HEK293 (cell line): ENCODE measurements around the gene RINT1.
A peak's percentile ranks its signal among the peaks of the same experiment; 100 is the strongest.

Source experiments
- BCL11B ChIP-seq: fragments of 450-650 bp; formaldehyde crosslinking; IDR thresholded peaks from 2 replicates; pipeline ENCODE4 v1.5.1; 2016; ENCODE audit warnings: low read depth, missing biosample characterization, missing genetic modification characterization
- EGR2 ChIP-seq: fragments of 450-650 bp; formaldehyde crosslinking; IDR thresholded peaks from 2 replicates; pipeline ENCODE4 v1.5.1; 2016; ENCODE audit warnings: low read depth, missing biosample characterization, missing genetic modification characterization
- GLI2 ChIP-seq: fragments of 450-650 bp; formaldehyde crosslinking; IDR thresholded peaks from 2 replicates; pipeline ENCODE4; 2017; ENCODE audit warnings: missing biosample characterization, missing genetic modification characterization, low read depth, borderline replicate concordance
- HOXD13 ChIP-seq: sonication (generic); formaldehyde crosslinking; IDR thresholded peaks from 2 replicates; pipeline ENCODE4 v1.8.0; 2022; ENCODE audit warnings: missing genetic modification reagents, borderline replicate concordance
- IKZF3 ChIP-seq: fragments of 450-650 bp; IDR thresholded peaks from 2 replicates; pipeline ENCODE4 v1.5.0; 2018; ENCODE audit warnings: missing biosample characterization, mild to moderate bottlenecking, missing genetic modification characterization, moderate library complexity
- KLF16 ChIP-seq: fragments of 450-650 bp; formaldehyde crosslinking; IDR thresholded peaks from 2 replicates; pipeline ENCODE4 v1.5.1; 2017; ENCODE audit warnings: missing biosample characterization, missing genetic modification characterization
- KLF17 ChIP-seq: fragments of 450-650 bp; formaldehyde crosslinking; IDR thresholded peaks from 2 replicates; pipeline ENCODE4 v1.5.1; 2016; ENCODE audit warnings: missing biosample characterization, missing genetic modification characterization
- PBX3 ChIP-seq: sonication (generic); formaldehyde crosslinking; IDR thresholded peaks from 2 replicates; pipeline ENCODE4 v1.8.1; 2022; ENCODE audit warnings: mild to moderate bottlenecking, moderate library complexity, missing genetic modification reagents
- PRDM10 ChIP-seq: fragments of 450-650 bp; formaldehyde crosslinking; IDR thresholded peaks from 2 replicates; pipeline ENCODE4 v1.5.1; 2016; ENCODE audit warnings: missing biosample characterization, missing genetic modification characterization
- REPIN1 ChIP-seq: fragments of 450-650 bp; formaldehyde crosslinking; IDR thresholded peaks from 2 replicates; pipeline ENCODE4 v1.5.1; 2017; ENCODE audit warnings: missing biosample characterization, missing genetic modification characterization, low read depth
- SP2 ChIP-seq: fragments of 450-650 bp; formaldehyde crosslinking; IDR thresholded peaks from 2 replicates; pipeline ENCODE4 v1.5.1; 2016; ENCODE audit warnings: missing biosample characterization, missing genetic modification characterization
- WT1 ChIP-seq: fragments of 450-650 bp; formaldehyde crosslinking; IDR thresholded peaks from 2 replicates; pipeline ENCODE4 v1.5.1; 2016; ENCODE audit warnings: missing biosample characterization, missing genetic modification characterization
- ZBTB20 ChIP-seq: fragments of 450-650 bp; formaldehyde crosslinking; IDR thresholded peaks from 2 replicates; pipeline ENCODE4 v1.5.1; 2016; ENCODE audit warnings: missing biosample characterization, missing genetic modification characterization
- ZNF175 ChIP-seq: fragments of 450-650 bp; formaldehyde crosslinking; IDR thresholded peaks from 2 replicates; pipeline ENCODE4 v1.5.1; 2016; ENCODE audit warnings: missing biosample characterization, missing genetic modification characterization
- ZNF19 ChIP-seq: fragments of 450-650 bp; formaldehyde crosslinking; IDR thresholded peaks from 2 replicates; pipeline ENCODE4; 2016; ENCODE audit warnings: missing biosample characterization, missing genetic modification characterization, low read depth
- ZNF214 ChIP-seq: fragments of 450-650 bp; formaldehyde crosslinking; IDR thresholded peaks from 2 replicates; pipeline ENCODE4 v1.5.1; 2017; ENCODE audit warnings: missing biosample characterization, mild to moderate bottlenecking, missing genetic modification characterization, borderline replicate concordance
- ZNF221 ChIP-seq: fragments of 450-650 bp; formaldehyde crosslinking; IDR thresholded peaks from 2 replicates; pipeline ENCODE4 v1.5.1; 2017; ENCODE audit warnings: missing biosample characterization, missing genetic modification characterization, borderline replicate concordance
- ZNF23 ChIP-seq: fragments of 450-650 bp; formaldehyde crosslinking; IDR thresholded peaks from 2 replicates; pipeline ENCODE4 v1.5.1; 2016; ENCODE audit warnings: missing biosample characterization, missing genetic modification characterization, borderline replicate concordance
- ZNF37A ChIP-seq: fragments of 450-650 bp; IDR thresholded peaks from 2 replicates; pipeline ENCODE4 v1.5.1; 2018; ENCODE audit warnings: missing biosample characterization, missing genetic modification characterization
- ZNF513 ChIP-seq: fragments of 450-650 bp; IDR thresholded peaks from 2 replicates; pipeline ENCODE4 v1.5.1; 2018; ENCODE audit warnings: missing biosample characterization, missing genetic modification characterization
- ZSCAN18 ChIP-seq: fragments of 450-650 bp; formaldehyde crosslinking; IDR thresholded peaks from 2 replicates; pipeline ENCODE4 v1.5.1; 2016; ENCODE audit warnings: missing biosample characterization, missing genetic modification characterization
- ZSCAN30 ChIP-seq: fragments of 450-650 bp; IDR thresholded peaks from 2 replicates; pipeline ENCODE4 v1.5.1; 2018; ENCODE audit warnings: missing biosample characterization, mild to moderate bottlenecking, missing genetic modification characterization, moderate library complexity
- TF ChIP-seq, protein P1 (sequence below): fragments of 450-650 bp; formaldehyde crosslinking; IDR thresholded peaks from 2 replicates; pipeline ENCODE4 v1.5.1; 2017; ENCODE audit warnings: missing biosample characterization, missing genetic modification characterization
- TF ChIP-seq, protein P2 (sequence below): fragments of 450-650 bp; IDR thresholded peaks from 2 replicates; pipeline ENCODE4 v1.5.1; 2018; ENCODE audit warnings: missing biosample characterization, mild to moderate bottlenecking, missing genetic modification characterization
- TF ChIP-seq, protein P3 (sequence below): fragments of 450-650 bp; formaldehyde crosslinking; IDR thresholded peaks from 2 replicates; pipeline ENCODE4 v1.5.1; 2016; ENCODE audit warnings: missing biosample characterization, missing genetic modification characterization

RINT1 gene

GRCh38 chr7:105581066-105581811, 49.2 kb downstream of the RINT1 start, which contains the start of gene EFCAB10 (continued):
- TF ChIP-seq, protein P1, sequence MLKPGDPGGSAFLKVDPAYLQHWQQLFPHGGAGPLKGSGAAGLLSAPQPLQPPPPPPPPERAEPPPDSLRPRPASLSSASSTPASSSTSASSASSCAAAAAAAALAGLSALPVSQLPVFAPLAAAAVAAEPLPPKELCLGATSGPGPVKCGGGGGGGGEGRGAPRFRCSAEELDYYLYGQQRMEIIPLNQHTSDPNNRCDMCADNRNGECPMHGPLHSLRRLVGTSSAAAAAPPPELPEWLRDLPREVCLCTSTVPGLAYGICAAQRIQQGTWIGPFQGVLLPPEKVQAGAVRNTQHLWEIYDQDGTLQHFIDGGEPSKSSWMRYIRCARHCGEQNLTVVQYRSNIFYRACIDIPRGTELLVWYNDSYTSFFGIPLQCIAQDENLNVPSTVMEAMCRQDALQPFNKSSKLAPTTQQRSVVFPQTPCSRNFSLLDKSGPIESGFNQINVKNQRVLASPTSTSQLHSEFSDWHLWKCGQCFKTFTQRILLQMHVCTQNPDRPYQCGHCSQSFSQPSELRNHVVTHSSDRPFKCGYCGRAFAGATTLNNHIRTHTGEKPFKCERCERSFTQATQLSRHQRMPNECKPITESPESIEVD, result no peak
- TF ChIP-seq SP2 (tag by site-specific recombination), result no peak; the same call in 1 of the 2 replicates
- no peak for TF ChIP-seq ZNF37A
- no peak for TF ChIP-seq GLI2 (tag by site-specific recombination)
- TF ChIP-seq KLF17 (tag by site-specific recombination), result no peak
- no peak for TF ChIP-seq ZNF19 (tag by site-specific recombination)
- TF ChIP-seq ZSCAN30 (tag by site-specific recombination), result peak; percentile 99
- no peak for TF ChIP-seq ZNF513 (tag by site-specific recombination)
- no peak for TF ChIP-seq ZNF214
- peak; percentile 96 for TF ChIP-seq PRDM10 (tag by site-specific recombination)
- TF ChIP-seq IKZF3, result no peak
- no peak for TF ChIP-seq WT1 (tag by site-specific recombination)
- no peak for TF ChIP-seq HOXD13 (CRISPR knock-in tag)
- TF ChIP-seq, protein P2, sequence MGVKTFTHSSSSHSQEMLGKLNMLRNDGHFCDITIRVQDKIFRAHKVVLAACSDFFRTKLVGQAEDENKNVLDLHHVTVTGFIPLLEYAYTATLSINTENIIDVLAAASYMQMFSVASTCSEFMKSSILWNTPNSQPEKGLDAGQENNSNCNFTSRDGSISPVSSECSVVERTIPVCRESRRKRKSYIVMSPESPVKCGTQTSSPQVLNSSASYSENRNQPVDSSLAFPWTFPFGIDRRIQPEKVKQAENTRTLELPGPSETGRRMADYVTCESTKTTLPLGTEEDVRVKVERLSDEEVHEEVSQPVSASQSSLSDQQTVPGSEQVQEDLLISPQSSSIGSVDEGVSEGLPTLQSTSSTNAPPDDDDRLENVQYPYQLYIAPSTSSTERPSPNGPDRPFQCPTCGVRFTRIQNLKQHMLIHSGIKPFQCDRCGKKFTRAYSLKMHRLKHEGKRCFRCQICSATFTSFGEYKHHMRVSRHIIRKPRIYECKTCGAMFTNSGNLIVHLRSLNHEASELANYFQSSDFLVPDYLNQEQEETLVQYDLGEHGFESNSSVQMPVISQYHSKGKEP (tag by site-specific recombination), result no peak
- TF ChIP-seq BCL11B (tag by site-specific recombination), result no peak
- TF ChIP-seq ZNF175 (tag by site-specific recombination), result no peak
- no peak for TF ChIP-seq REPIN1
- TF ChIP-seq ZNF23 (tag by site-specific recombination), result no peak
- TF ChIP-seq ZSCAN18 (tag by site-specific recombination), result no peak
- no peak for TF ChIP-seq PBX3 (CRISPR knock-in tag)
- peak; percentile 61; the same call in 1 of the 2 replicates for TF ChIP-seq ZBTB20 (tag by site-specific recombination)
- TF ChIP-seq EGR2, result no peak
- TF ChIP-seq, protein P3, sequence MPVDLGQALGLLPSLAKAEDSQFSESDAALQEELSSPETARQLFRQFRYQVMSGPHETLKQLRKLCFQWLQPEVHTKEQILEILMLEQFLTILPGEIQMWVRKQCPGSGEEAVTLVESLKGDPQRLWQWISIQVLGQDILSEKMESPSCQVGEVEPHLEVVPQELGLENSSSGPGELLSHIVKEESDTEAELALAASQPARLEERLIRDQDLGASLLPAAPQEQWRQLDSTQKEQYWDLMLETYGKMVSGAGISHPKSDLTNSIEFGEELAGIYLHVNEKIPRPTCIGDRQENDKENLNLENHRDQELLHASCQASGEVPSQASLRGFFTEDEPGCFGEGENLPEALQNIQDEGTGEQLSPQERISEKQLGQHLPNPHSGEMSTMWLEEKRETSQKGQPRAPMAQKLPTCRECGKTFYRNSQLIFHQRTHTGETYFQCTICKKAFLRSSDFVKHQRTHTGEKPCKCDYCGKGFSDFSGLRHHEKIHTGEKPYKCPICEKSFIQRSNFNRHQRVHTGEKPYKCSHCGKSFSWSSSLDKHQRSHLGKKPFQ (tag by site-specific recombination), result no peak
- peak; percentile 47; the same call in 1 of the 2 replicates for TF ChIP-seq KLF16 (tag by site-specific recombination)
- TF ChIP-seq ZNF221, result no peak
